CD4-positive, alpha-beta T cell (primary cell): ENCODE data around the gene PTGDR. TPM values are rescaled to one million over a fixed set of nuclear protein-coding genes. Genes with fewer than 3 reads are reported as not detected.

Source experiments
- ATAC-seq: fragments of 200-7000 bp; cut with Tn5 transposase; one replicate; pipeline ENCODE4 v1.10.0; 2022; ENCODE audit warnings: mild to moderate bottlenecking; ENCODE audit not compliant: poor library complexity
- CTCF ChIA-PET: fragments of 350-600 bp; sonication (Branson Sonifier 250); formaldehyde crosslinking; loops from one replicate; lab custom pipeline; 2021; ENCODE audit warnings: antibody characterized with exemption, inconsistent platforms; lab: Charles Lee
- POLR2A ChIA-PET: fragments of 350-600 bp; sonication (Branson Sonifier 250); formaldehyde crosslinking; loops from one replicate; lab custom pipeline; 2021; ENCODE audit warnings: antibody characterized with exemption, inconsistent platforms; lab: Charles Lee
- DNase-seq, 14 experiments: peaks; one replicate each; pipeline ENCODE4 v3.0.0-alpha.2; 2013 to 2020; ENCODE audit warnings: mixed read lengths in 2 of 14
- H3K27ac ChIP-seq, 2 donors: one replicate each; pipeline versions ENCODE4 v1.5.1 to v1.7.0; 2013; ENCODE audit warnings: low read length in 2 of 2, low read depth in 1 of 2, mild to moderate bottlenecking in 1 of 2
- H3K27me3 ChIP-seq, 2 experiments: 1 replicate in 1 of 2; 2 replicates in 1 of 2; pipeline versions ENCODE4 v1.6.1 to v1.7.0; 2013; ENCODE audit warnings: low read length in 2 of 2, control low read depth in 1 of 2, mild to moderate bottlenecking in 1 of 2, moderate library complexity in 1 of 2; ENCODE audit not compliant: insufficient read depth in 2 of 2, control insufficient read depth in 1 of 2
- H3K36me3 ChIP-seq: one replicate; pipeline ENCODE4 v1.6.1; 2013; ENCODE audit warnings: low read length, control low read depth; ENCODE audit not compliant: insufficient read depth
- H3K4me1 ChIP-seq: one replicate; pipeline ENCODE4 v1.6.1; 2013; ENCODE audit warnings: low read length, control low read depth; ENCODE audit not compliant: insufficient read depth
- H3K4me3 ChIP-seq: one replicate; pipeline ENCODE4 v1.5.1; 2013; ENCODE audit warnings: mild to moderate bottlenecking, low read length, moderate library complexity
- H3K9me3 ChIP-seq, 2 experiments: 1 replicate in 1 of 2; 2 replicates in 1 of 2; pipeline versions ENCODE4 v1.6.1 to v1.7.0; 2013; ENCODE audit warnings: low read length in 2 of 2, mild to moderate bottlenecking in 2 of 2, control low read depth in 1 of 2, moderate library complexity in 1 of 2; ENCODE audit not compliant: control insufficient read depth in 1 of 2, insufficient read depth in 1 of 2
- H3K27ac Mint-ChIP-seq: one replicate; pipeline ENCODE4 v1.8.0; 2020; ENCODE audit warnings: mixed read lengths
- H3K27me3 Mint-ChIP-seq: one replicate; pipeline ENCODE4 v1.8.0; 2021; ENCODE audit warnings: mixed read lengths
- H3K36me3 Mint-ChIP-seq: one replicate; pipeline ENCODE4 v1.8.0; 2021; ENCODE audit warnings: low read depth, mixed read lengths
- H3K4me1 Mint-ChIP-seq: one replicate; pipeline ENCODE4 v1.8.0; 2021; ENCODE audit warnings: low read depth, mixed read lengths
- H3K4me3 Mint-ChIP-seq: one replicate; pipeline ENCODE4 v1.8.0; 2020; ENCODE audit warnings: mild to moderate bottlenecking, mixed read lengths
- H3K9me3 Mint-ChIP-seq: one replicate; pipeline ENCODE4 v1.8.0; 2020; ENCODE audit warnings: mixed read lengths
- CTCF ChIP-seq: fragments of 200-600 bp; IDR thresholded peaks from one replicate; pipeline ENCODE4 v1.8.0; 2022; ENCODE audit warnings: antibody characterized with exemption, mild to moderate bottlenecking
- intact Hi-C, 2 experiments: fragments of 100-400 bp; cut with DNase I in 1 of 2; cut with micrococcal nuclease in 1 of 2; formaldehyde crosslinking; loops; one replicate each; pipeline versions ENCODE4 v1.15.1 to v1.9.0; 2023 to 2025; cut with DNase I, micrococcal nuclease
- total RNA-seq, 174 experiments: library from RNA in 2 of 174; stranded (reverse) in 2 of 174; gene quantifications; one replicate each; pipeline ENCODE4 v1.2.3 and lab custom pipeline; 2021 to 2026

The PTGDR gene
- total RNA-seq, 2 experiments from 2014 or later, result 0.20 to 0.41 TPM

GRCh38 chr14:52266782-52267181 lies 716 bp upstream of the PTGDR start:
- no peak overlapping the region for H3K27ac Mint-ChIP-seq
- Histone ChIP-seq H3K4me1 (peaks cover 44% of the 10 kb centered on the region), H3K4me3 (no peak overlapping the region), H3K27me3 (peaks cover 23 to 26% of the 10 kb centered on the region in 2 experiments), H3K9me3 (peaks cover 0 to 9% of the 10 kb centered on the region in 2 experiments), H3K36me3 (no peaks in the 10 kb centered on the region), H3K27ac (no peak overlapping the region)
- intact Hi-C loops, result no loop called here
- DNase-seq (no peak), ATAC-seq (no peak)
- ChIA-PET CTCF (no interaction called here), POLR2A (no interaction called here)
- H3K36me3 Mint-ChIP-seq, result no peaks in the 10 kb centered on the region
- peaks cover 35% of the 10 kb centered on the region for H3K4me1 Mint-ChIP-seq
- TF ChIP-seq CTCF, result no peak
- no peak overlapping the region for H3K4me3 Mint-ChIP-seq
- H3K9me3 Mint-ChIP-seq, result no peaks in the 10 kb centered on the region
- H3K27me3 Mint-ChIP-seq, result peaks cover 45% of the 10 kb centered on the region

- Histone ChIP-seq H3K27ac (no peak overlapping the region), H3K9me3 (peaks cover 0 to 9% of the 10 kb centered on the region in 2 experiments), H3K4me1 (peaks cover 44% of the 10 kb centered on the region), H3K36me3 (no peaks in the 10 kb centered on the region), H3K4me3 (peak overlapping the region; percentile 66), H3K27me3 (peaks cover 23 to 26% of the 10 kb centered on the region in 2 experiments)
- H3K4me1 Mint-ChIP-seq, result peaks cover 35% of the 10 kb centered on the region
- H3K27ac Mint-ChIP-seq, result no peak overlapping the region
- H3K36me3 Mint-ChIP-seq, result no peaks in the 10 kb centered on the region
- no peak for TF ChIP-seq CTCF
- peak overlapping the region; percentile 92 for H3K4me3 Mint-ChIP-seq
- ChIA-PET CTCF (no interaction called here), POLR2A (no interaction called here)
- intact Hi-C loops, result no loop called here
- peaks cover 50% of the 10 kb centered on the region for H3K27me3 Mint-ChIP-seq
- no peaks in the 10 kb centered on the region for H3K9me3 Mint-ChIP-seq
- peak in 4 of 14 experiments; percentile 2 to 43 (median 28) for DNase-seq
- no peak for ATAC-seq
These were observed 972 bp downstream of the PTGDR start for GRCh38 chr14:52268279-52269061.

- POLR2A ChIA-PET, result no interaction called here
- peaks cover 35% of the 10 kb centered on the region for H3K4me1 Mint-ChIP-seq
- H3K27me3 Mint-ChIP-seq, result peaks cover 50% of the 10 kb centered on the region
- H3K4me3 Mint-ChIP-seq, result peak overlapping the region; percentile 92
- Histone ChIP-seq H3K27me3 (peaks cover 23 to 26% of the 10 kb centered on the region in 2 experiments), H3K9me3 (peaks cover 0 to 9% of the 10 kb centered on the region in 2 experiments), H3K27ac (no peak overlapping the region), H3K36me3 (no peaks in the 10 kb centered on the region), H3K4me1 (peaks cover 44% of the 10 kb centered on the region), H3K4me3 (peak overlapping the region; percentile 66)
- TF ChIP-seq CTCF, result no peak
- intact Hi-C loops, result no loop called here
- CTCF ChIA-PET, result no interaction called here
- peak in 1 of 14 experiments; percentile 31 for DNase-seq
- H3K36me3 Mint-ChIP-seq, result no peaks in the 10 kb centered on the region
- H3K27ac Mint-ChIP-seq, result no peak overlapping the region
- H3K9me3 Mint-ChIP-seq, result no peaks in the 10 kb centered on the region
- ATAC-seq, result no peak
These were observed 1.6 kb downstream of the PTGDR start for GRCh38 chr14:52269100-52269499.
